ENCODE measurements around the gene B3GNT7. TPM values are rescaled to one million over a fixed set of nuclear protein-coding genes. Genes with fewer than 3 reads are reported as not detected.

B3GNT7 gene
- total RNA-seq, 1 experiment from 2014 or later: 6.1 TPM

- no peaks in the 10 kb centered on the region for H4K20me1 ChIP-seq (ENCODE audit: insufficient read depth)
- H3K4me3 ChIP-seq (replicated peaks in 1 of 2; ENCODE audit: low read depth in 1 of 2, low read length in 2 of 2): peak overlapping the region; percentile 52 to 62
- no peaks in the 10 kb centered on the region for H3K79me2 ChIP-seq (ENCODE audit: insufficient read depth, low read length)
- no peaks in the 10 kb centered on the region for H3K36me3 ChIP-seq (ENCODE audit: control insufficient read depth in 1 of 2, insufficient read depth in 2 of 2, low read length in 2 of 2)
- DNase-seq (ENCODE audit: low read depth, low spot score): no peak
- intact Hi-C loops (cut with micrococcal nuclease): no loop called here
- ATAC-seq: peak; percentile 71
- H3K4me2 ChIP-seq (ENCODE audit: low read length): peak overlapping the region; percentile 93
- peak overlapping the region; percentile 61; the same call in 1 of the 2 replicates for H3K9ac ChIP-seq (ENCODE audit: low read length)
- no peaks in the 10 kb centered on the region for H3K9me2 ChIP-seq (ENCODE audit: insufficient read depth)
- RAD21 ChIA-PET (ENCODE audit: low non-redundant PET in 1 of 2, low total read pairs in 2 of 2, uncharacterized antibody in 2 of 2, unreplicated experiment in 2 of 2): no interaction called here
- H3K27me3 ChIP-seq (ENCODE audit: insufficient read depth, low read length): no peaks in the 10 kb centered on the region
- H3K27ac ChIP-seq (ENCODE audit: low read depth, low read length): no peak overlapping the region
- CTCF ChIA-PET: interaction anchor here (0.7 kb wide), 1 partner anchor 8 kb away, joined by 3 read pairs; no protein-coding TSS in a partner anchor
- TSS peak; percentile 42 for BruUV-seq (replicated peaks)
- POLR2A ChIA-PET: no interaction called here
- TF ChIP-seq SP1 (IDR thresholded peaks at IDR 0.05; ENCODE audit: low read depth): no peak
- TF ChIP-seq SIN3A (IDR thresholded peaks at IDR 0.05; ENCODE audit: low read depth): no peak
- no peak; the same call in 1 of the 2 replicates for TF ChIP-seq MAX (IDR thresholded peaks at IDR 0.05)
- TF ChIP-seq TCF7L2 (IDR thresholded peaks at IDR 0.05; ENCODE audit: borderline replicate concordance, extremely low read depth, insufficient read depth, insufficient read length): no peak
- no peak for TF ChIP-seq CTCF (IDR thresholded peaks at IDR 0.05 in 2 of 3, conservative IDR thresholded peaks at IDR 0.05 in 1 of 3; ENCODE audit: borderline replicate concordance in 1 of 3, insufficient read depth in 1 of 3, low read depth in 2 of 3, low read length in 2 of 3)
- no peak for TF ChIP-seq CBX3 (IDR thresholded peaks at IDR 0.05; ENCODE audit: low read depth)
- TF ChIP-seq EZH2phosphoT487 (IDR thresholded peaks at IDR 0.05; ENCODE audit: borderline replicate concordance): no peak
- no peak for TF ChIP-seq JUND (IDR thresholded peaks at IDR 0.05)
- no peak for TF ChIP-seq POLR2A (IDR thresholded peaks at IDR 0.05; ENCODE audit: borderline replicate concordance, extremely low read depth, insufficient read depth, insufficient read length)
- no peak for TF ChIP-seq ELF1 (IDR thresholded peaks at IDR 0.05; ENCODE audit: borderline replicate concordance, low read depth)
- no peak for TF ChIP-seq ZFX (IDR thresholded peaks at IDR 0.05)
- TF ChIP-seq EGR1 (IDR thresholded peaks at IDR 0.05; ENCODE audit: low read depth): no peak
- no peak for TF ChIP-seq CEBPB (IDR thresholded peaks at IDR 0.05; ENCODE audit: low read depth)
- no peak for TF ChIP-seq SRF (IDR thresholded peaks at IDR 0.05; ENCODE audit: low read depth)
- no peak for TF ChIP-seq RAD21 (IDR thresholded peaks at IDR 0.05; ENCODE audit: low read depth)
- TF ChIP-seq ATF3 (IDR thresholded peaks at IDR 0.05): no peak
- no peak for TF ChIP-seq YY1 (IDR thresholded peaks at IDR 0.05; ENCODE audit: extremely low read depth, insufficient replicate concordance, low read depth, low read length)
- TF ChIP-seq POLR2AphosphoS5 (IDR thresholded peaks at IDR 0.05; ENCODE audit: low read depth, low read length): no peak
- no peak for TF ChIP-seq ZBTB33 (IDR thresholded peaks at IDR 0.05; ENCODE audit: extremely low read depth, insufficient replicate concordance, low read length)
- H2AFZ ChIP-seq (ENCODE audit: low read depth, low read length, poor library complexity, severe bottlenecking): no peak overlapping the region
- H3K9me3 ChIP-seq (ENCODE audit: control insufficient read depth in 1 of 2, insufficient read depth in 1 of 2, low read depth in 1 of 2, low read length in 2 of 2): no peaks in the 10 kb centered on the region
- peaks cover 10 to 30% of the 10 kb centered on the region in 2 experiments for H3K4me1 ChIP-seq (ENCODE audit: control insufficient read depth in 1 of 2, insufficient read depth in 2 of 2, low read length in 2 of 2)
Measured at GRCh38 chr2:231397011-231397927, 1.8 kb downstream of the B3GNT7 start.
